HEK293 (cell line): ENCODE results near the gene MAML2.
A peak's percentile ranks its signal among the peaks of the same experiment; 100 is the strongest.

Experiments
- CTCF ChIA-PET: fragments of 350-600 bp; formaldehyde crosslinking; extraction: SDS; loops from one replicate; lab custom pipeline; 2021; ENCODE audit warnings: antibody characterized with exemption; lab: Yijun Ruan, JAX
- POLR2A ChIA-PET: fragments of 300-600 bp; formaldehyde crosslinking; extraction: SDS; loops from one replicate; lab custom pipeline; 2020; ENCODE audit warnings: antibody characterized with exemption, inconsistent platforms; lab: Yijun Ruan, JAX
- H3K27ac ChIP-seq: fragments of 200-500 bp; sonication (Bioruptor generic); 2 replicates; pipeline ENCODE4 v1.5.1; 2014; ENCODE audit warnings: low read depth, low read length, control low read depth, inconsistent platforms; ENCODE audit errors: extremely low read depth
- H3K36me3 ChIP-seq, 2 experiments: fragments of 200-500 bp in 1 of 2; sonication (Bioruptor generic) in 1 of 2; 1 replicate in 1 of 2; 2 replicates in 1 of 2; pipeline ENCODE4 v1.5.1; 2014 to 2017; ENCODE audit warnings: inconsistent platforms in 2 of 2, low read length in 2 of 2; ENCODE audit not compliant: control insufficient read depth in 2 of 2, insufficient read depth in 1 of 2
- H3K4me1 ChIP-seq: fragments of 200-500 bp; sonication (Bioruptor generic); 2 replicates; pipeline ENCODE4 v1.5.1; 2014; ENCODE audit warnings: mild to moderate bottlenecking, low read length, inconsistent platforms; ENCODE audit not compliant: control insufficient read depth, insufficient read depth
- H3K4me3 ChIP-seq: 2 replicates; pipeline ENCODE4 v1.5.1; 2011; ENCODE audit warnings: low read depth, mild to moderate bottlenecking, control low read depth, low read length, moderate library complexity
- H3K9me3 ChIP-seq: fragments of 200-500 bp; sonication (Bioruptor generic); 2 replicates; pipeline ENCODE4 v1.5.1; 2014; ENCODE audit warnings: low read depth, low read length, inconsistent platforms; ENCODE audit not compliant: control insufficient read depth, insufficient read depth
- BCL6B ChIP-seq: fragments of 450-650 bp; formaldehyde crosslinking; IDR thresholded peaks from 2 replicates; pipeline ENCODE4 v1.5.1; 2017; ENCODE audit warnings: missing biosample characterization, missing genetic modification characterization
- GLIS1 ChIP-seq: fragments of 450-650 bp; formaldehyde crosslinking; IDR thresholded peaks from 2 replicates; pipeline ENCODE4 v1.5.1; 2016; ENCODE audit warnings: missing biosample characterization, missing genetic modification characterization
- OSR2 ChIP-seq: fragments of 450-650 bp; formaldehyde crosslinking; IDR thresholded peaks from 2 replicates; pipeline ENCODE4 v1.5.1; 2016; ENCODE audit warnings: missing biosample characterization, missing genetic modification characterization
- SCRT1 ChIP-seq: fragments of 450-650 bp; formaldehyde crosslinking; IDR thresholded peaks from 2 replicates; pipeline ENCODE4 v1.5.1; 2016; ENCODE audit warnings: missing biosample characterization, missing genetic modification characterization, borderline replicate concordance
- ZBTB10 ChIP-seq: fragments of 450-650 bp; formaldehyde crosslinking; IDR thresholded peaks from 2 replicates; pipeline ENCODE4 v1.5.1; 2016; ENCODE audit warnings: missing biosample characterization, missing genetic modification characterization
- ZBTB48 ChIP-seq: fragments of 450-650 bp; formaldehyde crosslinking; IDR thresholded peaks from 2 replicates; pipeline ENCODE4 v1.5.1; 2016; ENCODE audit warnings: missing biosample characterization, missing genetic modification characterization
- ZFP69B ChIP-seq: fragments of 450-650 bp; formaldehyde crosslinking; IDR thresholded peaks from 2 replicates; pipeline ENCODE4 v1.5.1; 2016; ENCODE audit warnings: missing biosample characterization, missing genetic modification characterization
- ZNF2 ChIP-seq: fragments of 450-650 bp; formaldehyde crosslinking; IDR thresholded peaks from 2 replicates; pipeline ENCODE4 v1.5.1; 2016; ENCODE audit warnings: missing biosample characterization, missing genetic modification characterization
- ZNF214 ChIP-seq: fragments of 450-650 bp; formaldehyde crosslinking; IDR thresholded peaks from 2 replicates; pipeline ENCODE4 v1.5.1; 2017; ENCODE audit warnings: missing biosample characterization, mild to moderate bottlenecking, missing genetic modification characterization, borderline replicate concordance
- ZNF221 ChIP-seq: fragments of 450-650 bp; formaldehyde crosslinking; IDR thresholded peaks from 2 replicates; pipeline ENCODE4 v1.5.1; 2017; ENCODE audit warnings: missing biosample characterization, missing genetic modification characterization, borderline replicate concordance
- ZNF239 ChIP-seq: fragments of 450-650 bp; formaldehyde crosslinking; IDR thresholded peaks from 2 replicates; pipeline ENCODE4 v1.5.1; 2016; ENCODE audit warnings: missing biosample characterization, missing genetic modification characterization
- ZNF292 ChIP-seq: fragments of 450-650 bp; formaldehyde crosslinking; IDR thresholded peaks from 2 replicates; pipeline ENCODE4 v1.5.1; 2016; ENCODE audit warnings: low read depth, missing biosample characterization, missing genetic modification characterization, borderline replicate concordance
- ZNF391 ChIP-seq: fragments of 450-650 bp; formaldehyde crosslinking; IDR thresholded peaks from 2 replicates; pipeline ENCODE4 v1.5.1; 2016; ENCODE audit warnings: low read depth, missing biosample characterization, missing genetic modification characterization, borderline replicate concordance
- ZNF510 ChIP-seq: fragments of 450-650 bp; formaldehyde crosslinking; IDR thresholded peaks from 2 replicates; pipeline ENCODE4 v1.5.1; 2018; ENCODE audit warnings: mild to moderate bottlenecking, missing genetic modification characterization, missing biosample characterization; ENCODE audit not compliant: insufficient replicate concordance
- ZNF521 ChIP-seq: fragments of 450-650 bp; formaldehyde crosslinking; IDR thresholded peaks from 2 replicates; pipeline ENCODE4 v1.5.1; 2017; ENCODE audit warnings: missing biosample characterization, mild to moderate bottlenecking, missing genetic modification characterization
- ZNF629 ChIP-seq: fragments of 450-650 bp; formaldehyde crosslinking; IDR thresholded peaks from 2 replicates; pipeline ENCODE4 v1.5.1; 2017; ENCODE audit warnings: missing biosample characterization, missing genetic modification characterization
- ZNF664 ChIP-seq: fragments of 450-650 bp; formaldehyde crosslinking; IDR thresholded peaks from 2 replicates; pipeline ENCODE4 v1.5.1; 2016; ENCODE audit warnings: missing biosample characterization, missing genetic modification characterization
- ZNF830 ChIP-seq: fragments of 450-650 bp; IDR thresholded peaks from 2 replicates; pipeline ENCODE4 v1.5.0; 2018; ENCODE audit warnings: missing biosample characterization, missing genetic modification characterization, low read depth, mild to moderate bottlenecking, moderate library complexity
- TF ChIP-seq, protein P1 (sequence below): fragments of 450-650 bp; formaldehyde crosslinking; IDR thresholded peaks from 2 replicates; pipeline ENCODE4; 2016; ENCODE audit warnings: missing biosample characterization, missing genetic modification characterization

Gene MAML2

DNA sequence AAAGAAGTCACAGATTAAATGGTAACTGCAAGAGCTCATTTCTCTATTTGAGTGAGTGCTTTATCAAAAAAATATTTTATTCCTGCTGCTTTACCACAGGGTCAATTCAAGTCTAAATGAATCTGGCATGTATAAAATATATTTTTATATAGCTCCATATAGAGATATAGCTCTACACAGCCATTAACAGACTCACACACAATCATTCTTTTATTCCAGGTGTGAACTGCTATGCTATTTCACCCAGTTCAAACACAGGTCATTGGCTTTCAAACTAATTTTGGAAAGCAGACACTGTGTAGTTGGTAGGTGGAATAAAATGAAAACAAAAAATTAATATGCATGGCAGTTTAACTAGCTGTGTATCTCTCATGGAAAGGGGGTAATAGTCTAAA lies 63.1 kb downstream of the MAML2 start:
- Histone ChIP-seq H3K9me3 (no peaks in the 10 kb centered on the region), H3K4me3 (no peak overlapping the region)
- CTCF ChIA-PET = interaction anchor here (0.6 to 1.1 kb wide), 3 partner anchors 63 to 398 kb away, joined by 3 to 4 read pairs (median 3); partner anchors contain the start of gene MAML2
- no peak for TF ChIP-seq ZNF510 (tag by site-specific recombination)
- no peak for TF ChIP-seq ZNF664 (tag by site-specific recombination)
- TF ChIP-seq ZNF292 (tag by site-specific recombination) = no peak
- no peak for TF ChIP-seq ZNF2 (tag by site-specific recombination)
- no peak for TF ChIP-seq ZNF830 (tag by site-specific recombination)
- no peak for TF ChIP-seq ZNF214 (tag by site-specific recombination)
- TF ChIP-seq ZFP69B (tag by site-specific recombination) = no peak
- TF ChIP-seq ZNF521 = no peak
- TF ChIP-seq ZBTB10 (tag by site-specific recombination) = no peak
- no peak for TF ChIP-seq BCL6B (tag by site-specific recombination)
- TF ChIP-seq, all 188 proteins: peak for 0
- Histone ChIP-seq H3K4me1 (peaks cover 9% of the 10 kb centered on the region), H3K36me3 (no peaks in the 10 kb centered on the region), H3K27ac (no peak overlapping the region)
- POLR2A ChIA-PET = interaction anchor here (0.9 kb wide), 1 partner anchor 8 kb away, joined by 3 read pairs; no protein-coding TSS in a partner anchor

GRCh38 chr11:96279018-96279895 lies 63.7 kb downstream of the MAML2 start:
- no peaks in the 10 kb centered on the region for H3K9me3 ChIP-seq
- POLR2A ChIA-PET = interaction anchor here (0.9 kb wide), 1 partner anchor 9 kb away, joined by 3 read pairs; no protein-coding TSS in a partner anchor
- H3K27ac ChIP-seq = no peak overlapping the region
- H3K4me1 ChIP-seq = peaks cover 9% of the 10 kb centered on the region
- no peak overlapping the region for H3K4me3 ChIP-seq
- CTCF ChIA-PET = interaction anchor here (0.6 to 1.0 kb wide), 2 partner anchors 64 to 397 kb away, joined by 3 to 4 read pairs; partner anchors contain the start of gene MAML2
- TF ChIP-seq ZNF221 (no peak), SCRT1 (tag by site-specific recombination) (no peak), ZBTB48 (tag by site-specific recombination) (0 out of 2 replicates have a peak, but pooled peaks have one; percentile 21), ZNF391 (tag by site-specific recombination) (no peak), OSR2 (tag by site-specific recombination) (0 out of 2 replicates have a peak, but pooled peaks have one; percentile 2), GLIS1 (tag by site-specific recombination) (peak; percentile 34), ZNF239 (no peak), ZNF629 (tag by site-specific recombination) (no peak)
- TF ChIP-seq, protein P1, sequence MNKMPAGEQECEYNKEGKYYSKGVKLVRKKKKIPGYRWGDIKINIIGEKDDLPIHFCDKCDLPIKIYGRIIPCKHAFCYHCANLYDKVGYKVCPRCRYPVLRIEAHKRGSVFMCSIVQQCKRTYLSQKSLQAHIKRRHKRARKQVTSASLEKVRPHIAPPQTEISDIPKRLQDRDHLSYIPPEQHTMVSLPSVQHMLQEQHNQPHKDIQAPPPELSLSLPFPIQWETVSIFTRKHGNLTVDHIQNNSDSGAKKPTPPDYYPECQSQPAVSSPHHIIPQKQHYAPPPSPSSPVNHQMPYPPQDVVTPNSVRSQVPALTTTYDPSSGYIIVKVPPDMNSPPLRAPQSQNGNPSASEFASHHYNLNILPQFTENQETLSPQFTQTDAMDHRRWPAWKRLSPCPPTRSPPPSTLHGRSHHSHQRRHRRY = no peak
- no peaks in the 10 kb centered on the region for H3K36me3 ChIP-seq
